Kidney (tissue), 11 donors: Measurements from ENCODE around the gene CD8B. TPM values are rescaled to one million over a fixed set of nuclear protein-coding genes. Genes with fewer than 3 reads are reported as not detected.
"Not testable (repeated sequence)": the region's sequence is repeated elsewhere in the genome, so short reads cannot be mapped to it uniquely, and the experiment has no call there.

Experiments used
- DNase-seq, 5 donors: peaks; one replicate each; pipeline ENCODE4 v3.0.0-alpha.2; 2013 to 2020
- FAIRE-seq: peaks from 2 replicates; lab custom pipeline; 2012; peaks lifted over from hg19 to GRCh38; lab: Jason Lieb, UNC
- H3K27ac ChIP-seq, 2 donors: one replicate each; pipeline ENCODE4 v1.7.0; 2013; ENCODE audit warnings: low read depth in 2 of 2, low read length in 2 of 2, inconsistent platforms in 1 of 2
- H3K27me3 ChIP-seq: one replicate; pipeline ENCODE4 v1.7.1; 2013; ENCODE audit warnings: low read length, inconsistent platforms; ENCODE audit not compliant: control insufficient read depth, insufficient read depth
- H3K36me3 ChIP-seq, 3 donors: one replicate each; pipeline versions ENCODE4 v1.7.0 to v1.7.1; 2013; ENCODE audit warnings: low read length in 3 of 3, control low read depth in 1 of 3, inconsistent platforms in 1 of 3; ENCODE audit not compliant: insufficient read depth in 3 of 3, control insufficient read depth in 2 of 3
- H3K4me1 ChIP-seq, 3 donors: one replicate each; pipeline versions ENCODE4 v1.7.0 to v1.7.1; 2013; ENCODE audit warnings: low read length in 3 of 3, inconsistent platforms in 1 of 3, low read depth in 1 of 3; ENCODE audit not compliant: control insufficient read depth in 2 of 3, insufficient read depth in 2 of 3
- H3K4me3 ChIP-seq, 3 donors: one replicate each; pipeline versions ENCODE4 v1.7.0 to v1.8.1; 2013; ENCODE audit warnings: low read length in 3 of 3, control low read depth in 1 of 3, inconsistent platforms in 1 of 3
- H3K9ac ChIP-seq, 3 donors: one replicate each; pipeline versions ENCODE4 v1.7.0 to v1.7.1; 2013; ENCODE audit warnings: low read length in 3 of 3, control low read depth in 1 of 3, inconsistent platforms in 1 of 3
- H3K9me3 ChIP-seq, 3 donors: one replicate each; pipeline versions ENCODE4 v1.7.0 to v1.7.1; 2013; ENCODE audit warnings: low read length in 3 of 3, control low read depth in 1 of 3, inconsistent platforms in 1 of 3; ENCODE audit not compliant: control insufficient read depth in 2 of 3, insufficient read depth in 1 of 3
- intact Hi-C: fragments of 100-400 bp; cut with DNase I; formaldehyde crosslinking; loops from one replicate; pipeline ENCODE4 v1.11.1; 2022
- polyA plus RNA-seq: library from polyadenylated mRNA; stranded (reverse); fragments of 350-450 nt; fragmentation: Illumina TruSeq; extraction: RNeasy Lipid Tissue Mini Kit (QIAGEN cat#74804); gene quantifications from one replicate; pipeline ENCODE4 v1.2.3, GENCODE V29; 2014; ENCODE audit warnings: low read depth, low replicate concordance; ENCODE audit not compliant: insufficient read depth
- total RNA-seq: library from RNA; stranded (reverse); fragmentation: NEBNext Ultra II Directional; extraction: Animal tissue kit (Norgen Biotek cat#: 25700); gene quantifications from one replicate; pipeline ENCODE4 v1.2.1, GENCODE V29; 2021
- donor health status: control.
- donor health status: control.
- donor health status: DM: yes; HTN: yes; CAD: no.
- donor health status: Normal renal cell carcinoma (clear cell type).

Gene CD8B
- total and polyA plus RNA-seq, 2 donors from 2014 or later: 2.5 TPM; not detected in 1

DNA sequence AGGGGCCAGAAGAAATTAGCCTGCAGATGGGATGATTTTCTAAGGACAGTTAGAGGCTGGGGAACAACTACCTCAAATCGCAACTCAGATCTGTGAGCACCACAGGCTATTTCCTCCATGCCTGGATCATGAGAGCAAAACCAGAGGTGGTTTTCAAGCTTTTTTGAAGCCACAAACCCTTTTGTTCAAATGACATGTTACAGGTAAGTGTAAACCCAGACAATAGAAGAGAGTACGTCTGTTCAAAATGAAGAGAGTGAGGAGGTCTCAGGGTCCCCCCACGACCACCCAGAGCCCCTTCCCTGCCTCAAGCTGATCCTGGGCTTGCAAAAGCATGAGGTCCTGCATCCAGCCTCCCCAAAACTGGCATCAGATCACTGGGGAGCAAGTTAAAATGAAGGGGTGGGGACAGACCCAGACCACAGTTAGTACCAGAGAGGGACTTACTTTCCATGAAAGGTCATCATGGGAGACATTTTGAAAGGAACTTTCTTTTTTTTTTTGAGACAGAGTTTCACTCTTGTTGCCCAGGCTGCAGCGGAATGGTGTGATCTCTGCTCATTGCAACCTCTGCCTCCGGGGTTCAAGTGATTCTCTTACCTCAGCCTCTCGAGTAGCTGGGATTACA lies 19.0 kb downstream of the CD8B start:
- H3K4me1 ChIP-seq, H3K9me3 ChIP-seq, H3K27ac ChIP-seq, DNase-seq, FAIRE-seq, H3K36me3 ChIP-seq, H3K27me3 ChIP-seq, H3K9ac ChIP-seq, intact Hi-C loops, H3K4me3 ChIP-seq: not testable (repeated sequence)

DNA sequence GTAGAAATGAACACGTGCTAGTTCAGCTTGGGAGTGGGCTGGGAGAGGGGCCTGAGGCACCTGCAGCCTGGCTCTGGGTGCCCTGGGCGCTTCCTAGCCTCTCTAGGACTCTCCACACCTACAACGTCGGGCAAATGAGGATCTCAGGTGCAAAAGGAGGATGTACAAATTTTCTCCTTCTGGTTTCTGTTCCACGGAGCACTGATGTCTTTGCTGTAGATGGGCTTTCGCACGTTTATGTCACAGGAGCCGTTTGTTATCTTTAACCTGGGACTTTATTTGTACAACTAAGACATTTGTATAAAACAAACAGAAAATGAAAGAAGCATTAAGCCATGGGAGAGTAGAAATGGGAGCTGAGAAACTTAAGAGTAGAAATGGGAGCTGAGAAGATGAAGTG lies 20.4 kb downstream of the CD8B start:
- H3K36me3 ChIP-seq, intact Hi-C loops, DNase-seq, H3K27me3 ChIP-seq, H3K27ac ChIP-seq, H3K9me3 ChIP-seq, H3K4me3 ChIP-seq, H3K9ac ChIP-seq, FAIRE-seq, H3K4me1 ChIP-seq: not testable (repeated sequence)

DNA sequence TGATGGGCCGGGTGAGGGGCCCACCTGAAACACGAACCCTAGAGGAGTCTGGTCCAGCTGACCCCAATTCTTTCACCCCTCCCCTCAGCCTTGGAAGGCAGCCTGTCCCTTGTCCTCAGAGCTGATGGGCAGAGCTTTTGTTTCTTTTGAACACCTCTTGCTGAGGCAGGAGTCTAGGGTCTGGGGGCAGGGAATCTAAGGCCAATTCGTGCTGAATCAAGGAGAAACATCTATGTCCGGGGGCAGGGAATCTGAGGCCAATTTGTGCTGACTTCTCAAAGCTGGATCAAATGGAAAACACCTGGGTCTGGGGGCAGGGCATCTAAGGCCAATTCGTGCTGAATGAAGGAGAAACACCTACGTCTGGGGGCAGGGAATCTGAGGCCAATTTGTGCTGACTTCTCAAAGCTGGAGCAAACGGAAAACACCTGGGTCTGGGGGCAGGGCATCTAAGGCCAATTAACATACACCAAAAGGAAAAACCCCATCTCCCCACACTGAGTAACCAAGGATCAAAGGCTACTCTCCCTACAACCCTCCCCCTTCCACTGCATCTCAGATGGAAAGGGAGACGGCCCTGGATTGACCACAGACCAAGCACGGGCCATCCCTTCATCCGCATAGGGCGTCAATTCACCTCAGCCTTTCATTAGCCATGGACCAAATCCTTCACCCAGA lies 21.7 kb downstream of the CD8B start:
- FAIRE-seq, intact Hi-C loops, H3K9ac ChIP-seq, DNase-seq, H3K9me3 ChIP-seq, H3K27ac ChIP-seq, H3K4me1 ChIP-seq, H3K36me3 ChIP-seq, H3K27me3 ChIP-seq, H3K4me3 ChIP-seq: not testable (repeated sequence)

DNA sequence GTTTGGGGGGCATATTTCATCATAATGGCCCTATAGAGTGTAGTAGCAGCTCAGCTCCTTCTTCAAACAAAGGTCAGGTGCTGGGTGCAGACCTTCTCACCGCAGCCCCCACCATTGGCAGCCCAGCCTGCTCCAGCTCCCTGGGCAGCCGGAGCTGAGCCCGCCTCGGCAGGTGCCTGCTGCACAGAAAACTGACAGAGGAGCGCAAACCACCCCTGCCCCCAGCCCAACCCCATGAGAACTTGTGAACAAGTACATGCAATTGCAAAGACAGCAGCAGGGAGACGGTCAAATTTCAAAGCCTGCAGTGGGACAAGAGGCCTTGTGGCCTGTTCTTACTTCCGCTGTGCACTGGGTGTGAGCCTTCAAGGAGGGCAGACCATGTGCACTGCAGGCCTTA lies 22.2 kb downstream of the CD8B start:
- H3K4me3 ChIP-seq, H3K9ac ChIP-seq, H3K36me3 ChIP-seq, H3K27me3 ChIP-seq, intact Hi-C loops, H3K9me3 ChIP-seq, FAIRE-seq, H3K4me1 ChIP-seq, H3K27ac ChIP-seq: not testable (repeated sequence)
- DNase-seq: peak; percentile 15 to 41 (median 31)

DNA sequence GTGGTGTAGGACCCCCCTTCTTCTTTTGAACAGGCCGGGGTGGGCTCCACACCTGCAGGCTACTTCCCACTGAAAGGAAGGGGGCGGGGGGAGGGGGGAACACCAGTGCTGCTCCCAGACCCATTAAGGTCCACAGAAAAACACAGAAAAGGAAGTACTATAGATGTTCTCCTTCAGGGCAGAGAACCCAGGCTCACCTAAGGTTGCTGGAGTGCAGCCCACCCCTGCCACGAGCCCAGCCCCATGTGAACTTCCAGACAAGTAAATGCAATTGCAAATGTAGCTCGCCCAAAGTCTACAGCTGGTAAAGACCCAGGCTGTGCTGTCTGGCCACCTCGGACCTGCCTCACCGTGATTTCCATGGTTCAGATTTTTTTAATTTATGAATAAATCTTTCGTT lies 24.0 kb downstream of the CD8B start:
- H3K27ac ChIP-seq, H3K4me1 ChIP-seq, H3K9ac ChIP-seq, FAIRE-seq, H3K36me3 ChIP-seq, DNase-seq, intact Hi-C loops, H3K27me3 ChIP-seq, H3K9me3 ChIP-seq, H3K4me3 ChIP-seq: not testable (repeated sequence)

DNA sequence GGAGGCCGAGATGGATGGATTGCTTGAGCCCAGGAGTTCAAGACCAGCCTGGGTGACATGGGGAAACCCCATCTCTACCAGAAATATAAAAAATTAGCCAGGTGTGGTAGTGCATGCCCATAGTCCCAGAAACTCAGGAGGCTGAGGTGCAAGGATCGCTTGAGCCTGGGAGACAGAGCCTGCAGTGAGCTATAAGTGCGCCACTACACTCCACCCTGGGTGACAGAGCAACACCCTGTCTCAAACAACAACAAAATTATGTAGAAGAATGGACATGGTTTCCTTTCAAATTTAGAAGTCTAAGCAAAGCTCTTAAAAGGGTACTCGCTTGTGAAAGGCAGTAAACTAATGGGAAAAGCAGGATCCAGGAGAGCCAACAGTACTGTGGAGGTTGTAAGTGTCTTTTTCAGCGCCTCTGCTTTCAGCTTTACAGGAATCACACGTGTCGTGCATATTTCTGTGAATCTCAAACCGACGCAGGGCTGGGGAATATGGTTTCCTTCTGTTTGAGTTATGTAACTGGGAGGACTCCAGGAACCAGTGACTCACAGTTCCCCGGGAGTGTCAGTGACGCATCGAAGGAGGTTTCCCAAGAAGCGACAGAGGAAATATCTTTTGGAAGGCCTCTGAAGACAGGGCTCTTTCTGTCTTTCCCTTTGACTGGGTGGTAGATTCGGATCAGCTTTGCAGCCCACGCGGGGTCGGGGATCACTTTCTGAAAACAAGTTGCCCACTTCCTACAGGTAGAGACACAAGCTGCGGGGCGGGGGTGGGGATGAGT lies 24.6 kb downstream of the CD8B start:
- H3K9ac ChIP-seq, H3K27me3 ChIP-seq, H3K36me3 ChIP-seq, H3K4me3 ChIP-seq, H3K27ac ChIP-seq, intact Hi-C loops, FAIRE-seq, H3K4me1 ChIP-seq, H3K9me3 ChIP-seq: not testable (repeated sequence)
- peak in 2 of 5 donors; percentile 50 to 70 for DNase-seq

DNA sequence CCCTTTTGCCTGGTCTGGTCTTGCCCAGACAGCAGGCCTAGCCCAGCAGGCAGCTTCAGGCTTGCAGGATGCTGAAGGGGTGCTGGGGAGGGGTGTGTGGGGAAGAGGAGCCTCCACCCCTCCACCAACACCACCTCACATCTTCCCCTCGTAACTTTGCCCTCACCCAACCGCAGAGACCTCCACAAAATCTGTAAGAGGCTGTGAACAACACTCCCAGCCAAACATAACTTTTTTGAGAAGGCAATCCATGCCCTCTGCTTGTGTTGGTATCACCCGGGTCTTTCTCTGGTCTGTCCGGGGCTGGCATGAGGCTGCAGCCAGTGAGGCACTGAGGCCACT lies 26.2 kb downstream of the CD8B start:
- H3K27ac ChIP-seq, H3K4me1 ChIP-seq, H3K36me3 ChIP-seq, intact Hi-C loops, DNase-seq, H3K27me3 ChIP-seq, H3K9ac ChIP-seq, FAIRE-seq, H3K9me3 ChIP-seq, H3K4me3 ChIP-seq: not testable (repeated sequence)
